PC-3 (cell line): ENCODE data around the gene GNAZ. TPM values are rescaled to one million over a fixed set of nuclear protein-coding genes. Genes with fewer than 3 reads are reported as not detected.

ENCODE experiments used
- ATAC-seq: fragments of 200-7000 bp; cut with Tn5 transposase; 2 replicates; pipeline ENCODE4 v1.9.1; 2020; ENCODE audit warnings: mild to moderate bottlenecking, moderate library complexity
- BruUV-seq: library from RNA; stranded (reverse); fragments of 400-500 nt; replicated peaks from 2 replicates; lab custom pipeline; 2021; lab: Mats Ljungman, UMichigan
- CTCF ChIA-PET: fragments of 300-600 bp; sonication (Branson Sonifier 250); formaldehyde crosslinking; loops from one replicate; lab custom pipeline; 2022; ENCODE audit warnings: antibody characterized with exemption; lab: Charles Lee
- POLR2A ChIA-PET: fragments of 300-600 bp; sonication (Branson Sonifier 250); formaldehyde crosslinking; loops from one replicate; lab custom pipeline; 2022; ENCODE audit warnings: antibody characterized with exemption; ENCODE audit not compliant: unreplicated experiment; lab: Charles Lee
- DNase-seq: peaks from one replicate; pipeline ENCODE4 v3.0.0-alpha.2; 2015
- H2AFZ ChIP-seq: fragments of 300-600 bp; sonication (generic); 2 replicates; pipeline ENCODE4 v1.6.0; 2016; ENCODE audit warnings: antibody characterized with exemption, low read length
- H3F3A ChIP-seq: fragments of 300-600 bp; sonication (generic); one replicate; pipeline ENCODE4 v1.6.0; 2017; ENCODE audit warnings: antibody characterized with exemption, low read length, control low read depth, mild to moderate bottlenecking; ENCODE audit not compliant: unreplicated experiment
- H3K27ac ChIP-seq: fragments of 300-600 bp; sonication (generic); 2 replicates; pipeline ENCODE4 v1.5.1; 2016; ENCODE audit warnings: mild to moderate bottlenecking, low read length
- H3K27me3 ChIP-seq: fragments of 300-600 bp; sonication (generic); 2 replicates; pipeline ENCODE4 v1.6.1; 2016; ENCODE audit warnings: low read length, mixed read lengths
- H3K36me3 ChIP-seq: fragments of 300-600 bp; sonication (generic); 2 replicates; pipeline ENCODE4 v1.6.1; 2016; ENCODE audit warnings: low read depth, mixed run types, low read length, mixed read lengths
- H3K4me1 ChIP-seq: fragments of 300-600 bp; sonication (generic); 2 replicates; pipeline ENCODE4 v1.5.1; 2016; ENCODE audit warnings: low read length; ENCODE audit not compliant: insufficient read depth
- H3K4me2 ChIP-seq: fragments of 300-600 bp; sonication (generic); 2 replicates; pipeline ENCODE4 v1.6.0; 2016; ENCODE audit warnings: low read length
- H3K4me3 ChIP-seq: fragments of 300-600 bp; sonication (generic); 2 replicates; pipeline ENCODE4 v1.5.1; 2016; ENCODE audit warnings: mild to moderate bottlenecking, low read length, mixed read lengths
- H3K79me2 ChIP-seq: fragments of 300-600 bp; sonication (generic); 2 replicates; pipeline ENCODE4 v1.6.1; 2017; ENCODE audit warnings: low read length, mixed read lengths
- H3K9ac ChIP-seq: fragments of 300-600 bp; sonication (generic); 2 replicates; pipeline ENCODE4 v1.6.0; 2016; ENCODE audit warnings: mild to moderate bottlenecking, low read length
- H3K9me2 ChIP-seq: fragments of 300-600 bp; sonication (generic); replicated peaks from 2 replicates; pipeline ENCODE4 v1.6.1; 2016; ENCODE audit warnings: mixed run types, low read length, mixed read lengths
- H3K9me3 ChIP-seq: fragments of 300-600 bp; sonication (generic); 2 replicates; pipeline ENCODE4 v1.6.1; 2016; ENCODE audit warnings: low read length, mixed read lengths
- H4K20me1 ChIP-seq: fragments of 300-600 bp; sonication (generic); 2 replicates; pipeline ENCODE4 v1.6.1; 2016; ENCODE audit warnings: low read length, mixed read lengths
- EZH2 ChIP-seq: fragments of 300-600 bp; sonication (generic); IDR thresholded peaks from one replicate; pipeline ENCODE4 v1.6.1; 2017; ENCODE audit warnings: antibody characterized with exemption, mild to moderate bottlenecking, low read length; ENCODE audit not compliant: unreplicated experiment
- EZH2phosphoT487 ChIP-seq: fragments of 300-600 bp; sonication (generic); IDR thresholded peaks from 2 replicates; pipeline ENCODE4 v1.6.1; 2018; ENCODE audit warnings: mild to moderate bottlenecking, antibody characterized with exemption, low read length, borderline replicate concordance
- intact Hi-C: fragments of 100-400 bp; cut with micrococcal nuclease; formaldehyde crosslinking; loops from 2 replicates; pipeline ENCODE4 v1.9.0; 2023
- total RNA-seq: library from RNA; depleted of rRNA; stranded (reverse); fragments of >200 nt; gene quantifications from 2 replicates; pipeline ENCODE4 v1.2.3, GENCODE V29; 2014
- TF ChIP-seq, protein P1 (sequence below): fragments of 300-600 bp; sonication (generic); conservative IDR thresholded peaks from 2 replicates; pipeline ENCODE4 v1.5.1; 2017; ENCODE audit warnings: antibody characterized with exemption, low read depth, mild to moderate bottlenecking, low read length

Gene GNAZ
- total RNA-seq, 1 experiment from 2014 or later, result 14.4 TPM

DNA sequence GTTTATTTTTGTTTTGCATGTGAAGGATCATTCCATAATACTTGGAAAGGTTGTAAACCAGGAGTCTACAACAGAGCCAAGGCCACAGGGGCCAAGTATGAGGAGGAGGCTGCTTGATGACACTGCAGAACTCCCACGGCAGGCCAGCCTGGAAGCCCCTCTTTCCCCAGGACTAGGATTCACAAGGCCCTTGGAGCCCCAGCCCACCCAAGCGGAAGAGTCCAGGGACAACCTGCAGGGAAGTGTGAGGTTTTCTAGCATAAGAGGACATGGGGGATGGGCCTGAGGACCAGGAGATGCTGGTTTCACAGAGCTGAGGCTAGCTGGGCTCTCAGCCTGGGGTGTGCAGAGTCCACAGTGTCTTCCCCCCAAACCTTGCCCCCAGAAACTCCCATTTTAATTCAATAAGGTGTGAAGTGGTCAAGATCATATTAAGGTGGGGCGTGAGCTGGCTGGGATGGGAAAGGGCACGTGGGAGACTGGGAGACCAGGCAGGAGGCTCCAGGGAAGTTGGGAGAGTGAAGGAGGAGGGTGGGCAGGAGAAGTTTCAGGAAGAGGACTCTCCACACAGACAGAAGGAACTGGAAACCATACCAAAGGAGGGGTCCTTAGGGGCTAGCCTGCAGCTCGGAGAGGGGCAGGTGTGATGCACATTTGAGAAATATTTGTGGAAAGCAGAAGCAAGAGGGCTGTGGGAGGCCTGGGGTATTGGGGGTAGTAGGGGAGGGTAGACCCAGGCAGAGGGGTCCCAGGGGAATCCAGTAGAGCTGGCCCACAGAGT is 12.4 kb downstream of the GNAZ start:
- Histone ChIP-seq H3K79me2 (no peaks in the 10 kb centered on the region), H3K9ac (no peak overlapping the region), H3K27ac (no peak overlapping the region), H3K9me3 (no peaks in the 10 kb centered on the region), H3K27me3 (no peaks in the 10 kb centered on the region), H2AFZ (no peak overlapping the region), H3K4me2 (no peak overlapping the region), H3F3A (no peaks in the 10 kb centered on the region), H3K36me3 (no peaks in the 10 kb centered on the region), H3K4me1 (no peaks in the 10 kb centered on the region), H3K4me3 (no peak overlapping the region), H3K9me2 (no peaks in the 10 kb centered on the region), H4K20me1 (no peaks in the 10 kb centered on the region)
- DNase-seq, result no peak
- ChIA-PET POLR2A (no interaction called here), CTCF (no interaction called here)
- TF ChIP-seq EZH2phosphoT487 (no peak), EZH2 (no peak)
- TF ChIP-seq, protein P1, sequence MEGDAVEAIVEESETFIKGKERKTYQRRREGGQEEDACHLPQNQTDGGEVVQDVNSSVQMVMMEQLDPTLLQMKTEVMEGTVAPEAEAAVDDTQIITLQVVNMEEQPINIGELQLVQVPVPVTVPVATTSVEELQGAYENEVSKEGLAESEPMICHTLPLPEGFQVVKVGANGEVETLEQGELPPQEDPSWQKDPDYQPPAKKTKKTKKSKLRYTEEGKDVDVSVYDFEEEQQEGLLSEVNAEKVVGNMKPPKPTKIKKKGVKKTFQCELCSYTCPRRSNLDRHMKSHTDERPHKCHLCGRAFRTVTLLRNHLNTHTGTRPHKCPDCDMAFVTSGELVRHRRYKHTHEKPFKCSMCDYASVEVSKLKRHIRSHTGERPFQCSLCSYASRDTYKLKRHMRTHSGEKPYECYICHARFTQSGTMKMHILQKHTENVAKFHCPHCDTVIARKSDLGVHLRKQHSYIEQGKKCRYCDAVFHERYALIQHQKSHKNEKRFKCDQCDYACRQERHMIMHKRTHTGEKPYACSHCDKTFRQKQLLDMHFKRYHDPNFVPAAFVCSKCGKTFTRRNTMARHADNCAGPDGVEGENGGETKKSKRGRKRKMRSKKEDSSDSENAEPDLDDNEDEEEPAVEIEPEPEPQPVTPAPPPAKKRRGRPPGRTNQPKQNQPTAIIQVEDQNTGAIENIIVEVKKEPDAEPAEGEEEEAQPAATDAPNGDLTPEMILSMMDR, result no peak
- intact Hi-C loops, result no loop called here
- BruUV-seq, result no TSS peak
- ATAC-seq, result no peak

DNA sequence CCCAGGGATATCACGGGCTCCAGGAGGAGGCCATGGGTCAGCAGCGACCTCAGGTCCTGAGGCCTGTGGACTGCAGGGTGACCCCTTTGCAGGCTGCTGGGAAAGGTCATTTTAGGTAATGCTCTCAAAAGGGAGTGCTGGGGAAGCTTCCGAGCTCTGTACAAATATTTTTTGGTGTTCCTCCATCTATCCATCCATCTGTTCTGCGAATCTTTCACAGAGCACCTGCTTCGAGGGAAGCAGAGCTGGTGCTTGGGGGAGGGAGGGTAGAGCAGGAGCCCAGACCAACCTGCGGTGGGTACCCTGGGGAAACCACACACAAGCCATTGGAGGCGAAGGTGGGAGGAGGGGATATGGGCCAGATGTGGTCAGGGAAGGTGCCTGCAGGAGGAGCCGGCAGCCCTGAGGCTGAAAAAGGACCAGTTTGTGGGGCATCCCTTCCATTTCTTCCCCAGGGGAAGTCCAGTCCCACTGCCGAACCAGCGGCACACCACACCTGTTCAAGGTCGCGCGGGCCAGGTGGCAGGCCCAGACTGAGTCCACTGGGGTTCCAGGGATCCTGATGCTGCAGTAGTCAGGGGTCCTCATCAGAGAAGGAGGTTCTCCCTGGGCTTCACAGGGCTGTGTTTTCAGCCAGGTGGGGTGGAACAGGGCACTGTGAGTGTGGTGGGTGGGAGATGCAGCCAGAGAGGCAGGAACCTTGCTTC is 13.1 kb downstream of the GNAZ start:
- H3K9me2 ChIP-seq, result no peaks in the 10 kb centered on the region
- ChIA-PET POLR2A (no interaction called here), CTCF (no interaction called here)
- H3K4me3 ChIP-seq, result no peak overlapping the region
- H3K4me1 ChIP-seq, result no peaks in the 10 kb centered on the region
- no peak overlapping the region for H2AFZ ChIP-seq
- no peaks in the 10 kb centered on the region for H3K36me3 ChIP-seq
- H4K20me1 ChIP-seq, result no peaks in the 10 kb centered on the region
- H3K9ac ChIP-seq, result no peak overlapping the region
- H3F3A ChIP-seq, result no peaks in the 10 kb centered on the region
- TF ChIP-seq EZH2phosphoT487 (no peak), EZH2 (no peak)
- TF ChIP-seq, protein P1, result no peak
- DNase-seq (no peak), ATAC-seq (no peak)
- H3K27me3 ChIP-seq, result no peaks in the 10 kb centered on the region
- no peaks in the 10 kb centered on the region for H3K9me3 ChIP-seq
- H3K79me2 ChIP-seq, result no peaks in the 10 kb centered on the region
- intact Hi-C loops, result no loop called here
- H3K27ac ChIP-seq, result no peak overlapping the region
- no peak overlapping the region for H3K4me2 ChIP-seq
- no TSS peak for BruUV-seq
